Muscle of back (tissue), 11 donors: ENCODE results near the gene MRAS. TPM values are rescaled to one million over a fixed set of nuclear protein-coding genes. Genes with fewer than 3 reads are reported as not detected.
A peak's percentile ranks its signal among the peaks of the same experiment; 100 is the strongest.
"Not testable (repeated sequence)": the region's sequence is repeated elsewhere in the genome, so short reads cannot be mapped to it uniquely, and the experiment has no call there.

Source experiments
- DNase-seq, 3 donors: peaks; one replicate each; pipeline versions ENCODE4 v3.0.0 to v3.0.0-alpha.2; 2013
- polyA plus RNA-seq, 10 donors: library from polyadenylated mRNA; unstranded; fragments of 120-200 nt; gene quantifications; one replicate each; pipeline ENCODE4 v1.2.1, GENCODE V29; 2013; ENCODE audit not compliant: insufficient read length in 10 of 10

The MRAS gene
- polyA plus RNA-seq, 10 donors = 39.4 to 84.0 (median 65.2) TPM

DNA sequence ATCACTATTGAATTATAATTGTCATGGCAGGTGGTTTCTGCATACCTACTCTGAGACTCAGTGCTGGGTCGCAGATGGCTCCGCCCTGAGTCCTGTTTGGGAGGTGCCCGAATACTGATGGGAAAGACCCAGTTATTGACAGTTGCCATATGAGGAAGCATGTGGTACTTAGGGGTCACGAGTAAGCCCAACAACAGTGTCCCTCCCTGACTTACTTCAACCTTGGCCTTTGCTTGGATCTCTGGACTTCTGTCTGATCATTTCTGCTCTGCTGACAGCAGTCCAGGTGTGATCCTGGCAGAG is 16.8 kb downstream of the MRAS start:
- DNase-seq = no peak

DNA sequence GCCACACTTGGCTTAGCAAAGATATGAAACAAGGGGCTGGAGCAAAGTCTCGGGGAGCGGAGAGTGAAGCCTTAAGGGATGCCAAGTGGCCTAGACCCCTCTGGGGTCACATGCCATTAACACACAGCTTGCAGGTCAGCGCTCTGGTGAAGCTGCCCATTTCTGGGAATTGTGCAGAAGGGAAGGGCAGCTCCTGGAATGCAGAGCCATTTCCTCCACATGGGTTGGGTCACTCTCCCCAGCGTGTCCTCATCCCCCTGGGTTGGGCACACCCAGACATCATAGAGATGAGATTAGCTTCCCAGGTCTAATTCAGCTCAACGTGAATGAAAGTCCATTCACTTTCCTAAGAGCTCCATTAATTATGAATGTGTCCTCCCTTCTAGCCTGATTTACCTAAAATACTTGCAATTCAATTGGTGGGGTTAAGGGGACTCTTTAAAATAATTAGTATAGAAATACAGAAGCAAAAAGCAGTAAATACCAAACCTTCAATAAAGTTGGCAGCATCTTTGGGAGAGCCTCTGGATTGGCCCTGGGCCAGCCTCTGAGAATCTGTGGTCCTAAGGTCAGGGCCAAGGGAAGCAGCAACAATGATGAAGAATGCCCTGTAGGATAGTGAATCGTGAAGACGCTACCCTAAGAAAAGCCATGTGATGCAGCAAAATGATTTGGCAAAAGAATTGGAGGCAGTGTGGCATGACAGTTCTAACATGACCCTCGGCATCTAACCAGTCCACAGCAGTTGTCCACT is 17.8 kb downstream of the MRAS start:
- no peak for DNase-seq

DNA sequence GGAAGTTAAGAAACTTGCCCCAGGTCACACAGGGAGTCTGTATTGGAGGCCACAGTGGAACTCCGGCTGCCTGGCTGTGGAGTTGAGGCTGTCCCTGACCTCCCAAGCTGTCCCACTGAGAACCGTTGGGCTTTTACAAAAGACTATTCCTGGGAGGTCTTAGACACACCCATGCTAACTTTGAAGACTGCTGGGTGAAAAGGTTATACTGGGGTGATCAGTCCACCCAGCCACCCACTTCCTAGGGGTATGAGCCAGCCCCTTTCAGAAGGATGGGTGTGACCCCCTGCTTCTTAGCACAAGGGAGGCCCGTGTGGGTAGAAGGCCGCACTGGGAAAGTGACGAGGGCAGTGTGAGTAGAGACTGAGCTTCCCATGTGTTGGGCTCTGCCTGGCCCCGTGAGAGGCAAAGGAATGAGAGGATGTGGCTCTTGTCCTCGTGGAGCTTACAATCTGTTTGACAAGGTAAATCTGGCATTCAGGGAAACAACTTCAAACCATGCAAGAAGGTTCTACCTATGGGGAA is 19.0 kb downstream of the MRAS start:
- no peak for DNase-seq

DNA sequence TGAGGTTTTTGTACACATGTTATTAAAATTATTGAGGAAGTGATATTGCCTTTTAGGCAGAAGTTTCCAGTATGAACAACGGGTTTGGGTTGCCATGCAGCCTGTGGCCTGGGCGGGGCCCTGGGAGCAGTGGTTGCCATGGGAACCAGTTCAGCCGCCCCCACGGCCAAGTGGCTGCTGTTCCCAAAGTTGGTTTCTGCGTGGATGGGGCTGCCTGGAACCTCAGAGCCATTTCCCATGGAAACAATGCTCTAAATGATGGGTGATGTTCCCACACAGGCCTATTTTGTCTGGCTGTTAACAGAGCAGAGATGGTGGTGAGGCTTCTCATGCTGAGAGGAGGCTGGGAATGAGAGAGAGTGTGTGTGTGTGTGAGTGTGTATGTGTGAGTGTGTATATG is 19.5 kb downstream of the MRAS start:
- DNase-seq = peak in 1 of 3 donors; percentile 50

DNA sequence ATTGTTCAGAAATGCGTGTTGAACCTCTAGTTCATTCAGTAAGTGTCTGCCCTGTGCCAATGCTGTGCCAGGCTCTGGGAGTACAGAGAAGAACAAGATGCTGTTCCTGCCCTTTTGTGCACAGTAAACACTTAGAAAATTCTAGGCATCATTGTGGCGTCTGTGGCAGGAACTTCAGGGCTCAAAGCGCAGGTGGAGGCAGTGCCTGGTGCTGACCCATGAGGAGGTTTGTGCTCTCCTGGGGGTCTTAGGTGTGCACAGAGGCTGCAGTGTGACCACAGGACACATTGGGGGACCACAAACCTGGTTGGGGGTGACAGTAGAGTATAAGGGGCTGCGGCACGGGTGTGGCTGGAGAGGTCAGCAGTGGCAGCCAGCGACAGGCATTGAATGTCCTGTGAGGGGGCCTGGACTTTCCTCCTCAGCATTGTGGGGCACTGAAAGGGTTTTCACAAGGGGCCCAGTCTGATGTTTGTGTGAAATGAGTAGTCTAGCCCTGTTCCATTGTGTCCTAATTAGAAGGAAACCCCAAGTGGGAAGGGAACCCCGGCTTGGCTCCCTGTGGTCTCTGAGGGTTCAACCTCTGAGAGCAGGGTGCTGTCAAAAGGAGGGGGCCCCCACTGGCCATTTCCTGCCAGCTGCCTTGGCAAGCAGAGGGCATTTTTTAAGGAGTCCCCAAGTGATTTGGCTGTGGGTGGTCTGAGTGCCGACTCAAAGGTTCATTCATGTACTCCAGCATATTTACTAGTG is 20.9 kb downstream of the MRAS start:
- no peak for DNase-seq

DNA sequence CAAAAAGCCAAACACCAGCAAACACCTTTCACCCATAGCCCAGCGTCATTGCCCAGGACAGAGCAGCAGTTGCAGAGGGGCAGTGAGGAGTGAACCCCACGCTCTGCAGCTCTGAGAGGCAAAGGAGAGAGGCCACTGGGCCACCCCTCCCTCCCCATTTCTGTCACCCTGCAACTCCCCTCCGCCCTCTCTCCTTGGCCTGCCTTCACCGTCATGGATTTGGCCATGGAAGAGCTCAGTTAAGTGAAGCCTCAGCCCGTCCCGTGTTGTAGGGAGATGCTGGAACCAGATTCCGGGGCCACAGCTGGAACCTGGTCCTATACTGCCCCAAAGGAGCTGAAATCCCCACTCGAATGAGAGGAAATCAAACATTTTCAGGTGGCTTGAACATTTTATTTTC is 21.9 kb downstream of the MRAS start:
- no peak for DNase-seq

DNA sequence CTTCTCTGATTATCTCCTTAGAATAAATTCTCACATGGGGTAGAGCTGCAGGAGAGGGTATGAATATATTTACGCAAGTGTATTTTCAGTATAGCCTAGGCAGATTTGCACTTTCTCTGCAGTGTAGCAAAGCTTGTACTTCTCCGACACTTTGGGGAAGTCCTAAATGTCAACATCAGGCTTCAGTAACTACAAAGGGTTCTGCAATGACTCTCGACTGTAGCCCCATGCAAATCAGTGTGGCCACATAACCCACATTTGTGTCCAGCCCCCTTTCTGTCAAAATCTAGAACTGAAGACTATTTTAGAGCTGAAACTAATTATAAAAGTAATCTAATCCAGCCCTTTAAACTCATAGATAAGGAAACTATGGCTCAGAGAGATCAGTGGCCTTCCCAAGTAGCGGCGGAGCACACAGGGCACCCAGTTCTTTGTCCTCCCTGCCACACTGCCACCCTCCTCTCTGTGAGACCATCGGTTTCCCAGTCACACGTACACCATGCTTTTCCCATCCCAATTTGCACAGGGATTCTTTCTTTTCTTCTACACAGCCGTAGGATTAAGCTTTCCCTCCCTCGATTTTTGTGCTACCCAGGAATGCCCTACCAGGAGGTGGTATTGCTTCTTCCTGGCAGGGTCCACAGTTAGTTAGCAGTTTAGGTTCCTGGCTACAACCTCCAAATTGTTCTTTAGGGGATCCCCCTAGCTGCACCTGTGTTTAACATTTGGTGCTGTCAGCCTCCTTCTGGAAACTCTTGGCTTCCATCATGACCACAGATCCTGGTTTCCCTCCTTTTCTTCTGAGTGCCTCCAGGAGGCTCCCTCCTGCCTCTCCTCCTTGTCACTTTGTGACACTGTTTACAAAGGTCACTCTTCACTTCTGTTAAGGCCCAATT is 22.9 kb downstream of the MRAS start:
- no peak for DNase-seq

DNA sequence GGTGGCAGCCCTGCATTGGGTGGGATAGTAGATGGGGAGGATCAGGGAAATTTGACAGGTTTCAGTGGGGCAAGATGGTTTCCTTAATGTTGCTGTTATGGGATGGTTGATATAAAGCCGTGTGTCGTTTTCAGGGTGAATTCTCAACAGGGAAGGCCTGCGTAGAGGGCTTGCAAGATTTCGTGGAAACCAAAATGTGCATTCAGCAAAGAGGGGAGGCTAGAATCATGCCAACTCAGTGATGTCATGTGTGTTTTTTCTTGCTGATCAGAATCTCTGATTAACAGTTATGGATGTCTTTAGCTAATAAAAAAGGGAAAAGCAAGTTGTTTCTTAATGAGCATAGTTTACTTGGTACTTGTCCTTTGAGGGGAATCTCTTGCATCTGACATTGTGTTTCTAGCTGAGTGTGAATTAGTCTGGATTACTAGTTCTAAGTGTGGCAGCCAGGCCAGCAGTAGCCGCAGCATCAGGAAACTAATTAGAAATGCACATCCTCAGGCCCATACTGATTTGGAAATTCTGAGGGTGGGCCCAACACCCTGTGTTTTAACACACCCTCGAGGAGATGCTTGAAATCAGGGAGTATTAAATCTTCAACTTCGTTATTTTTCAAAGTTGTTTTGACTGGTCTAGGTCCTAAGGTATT is 24.8 kb downstream of the MRAS start:
- no peak for DNase-seq

DNA sequence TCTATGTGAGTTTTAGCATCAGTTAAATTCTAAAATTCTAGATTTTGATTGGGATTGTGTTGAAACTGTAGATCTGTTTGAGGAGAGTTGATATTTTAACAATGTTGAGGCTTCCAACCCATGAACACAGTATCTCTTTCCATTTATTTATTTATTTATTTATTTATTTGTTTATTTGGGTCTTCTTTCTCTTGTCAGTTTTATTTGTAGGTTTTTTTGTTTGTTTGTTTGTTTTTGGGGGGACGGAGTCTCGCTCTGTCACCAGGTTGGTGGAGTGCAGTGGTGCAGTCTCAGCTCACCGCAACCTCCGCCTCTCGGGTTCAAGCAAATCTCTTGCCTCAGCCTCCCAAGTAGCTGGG is 25.3 kb downstream of the MRAS start:
- DNase-seq = no peak

DNA sequence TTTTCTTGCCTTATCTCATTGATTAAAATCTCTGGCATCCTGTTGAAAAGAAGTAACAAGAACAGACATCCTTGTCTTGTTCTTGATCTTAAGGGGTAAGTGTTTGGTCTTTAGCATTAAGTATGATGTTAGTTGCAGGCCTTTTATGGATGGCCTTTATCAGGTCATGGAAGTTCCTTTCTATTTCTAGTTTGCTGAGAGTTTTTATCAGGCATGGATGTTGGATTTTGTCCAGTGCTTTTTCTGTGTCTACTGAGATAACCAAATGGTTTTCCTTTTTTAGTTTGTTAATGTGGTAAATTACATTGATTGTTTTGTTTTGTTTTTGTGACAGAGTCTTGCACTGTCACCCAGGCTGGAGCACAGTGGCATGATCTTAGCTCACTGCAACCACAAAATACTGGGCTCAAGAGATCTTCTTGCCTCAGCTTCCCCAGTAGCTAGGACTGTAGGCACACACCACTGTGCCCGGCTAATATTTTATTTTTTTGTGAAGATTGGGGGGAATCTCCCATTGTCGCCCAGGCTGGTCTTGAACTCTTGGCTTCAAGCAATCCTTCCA is 26.3 kb downstream of the MRAS start:
- no peak for DNase-seq

DNA sequence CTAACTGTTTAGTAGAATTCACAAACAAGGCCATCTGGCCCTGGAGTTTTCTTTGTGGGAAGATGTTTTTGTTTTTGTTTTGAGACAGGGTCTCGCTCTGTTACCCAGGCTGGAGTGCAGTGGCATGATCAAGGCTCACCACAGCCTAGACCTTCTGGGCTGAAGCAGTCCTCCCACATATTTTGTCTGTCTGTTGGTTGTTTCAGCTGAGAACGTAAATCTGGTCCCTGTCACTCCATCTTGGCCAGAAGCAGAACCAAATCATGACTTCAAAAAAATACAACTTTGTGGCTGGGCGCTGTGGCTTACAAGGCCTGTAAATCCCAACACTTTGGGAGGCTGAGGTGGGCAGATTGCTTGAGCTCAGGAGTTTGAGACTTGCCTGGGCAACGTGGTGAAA is 27.1 kb downstream of the MRAS start:
- no peak for DNase-seq

DNA sequence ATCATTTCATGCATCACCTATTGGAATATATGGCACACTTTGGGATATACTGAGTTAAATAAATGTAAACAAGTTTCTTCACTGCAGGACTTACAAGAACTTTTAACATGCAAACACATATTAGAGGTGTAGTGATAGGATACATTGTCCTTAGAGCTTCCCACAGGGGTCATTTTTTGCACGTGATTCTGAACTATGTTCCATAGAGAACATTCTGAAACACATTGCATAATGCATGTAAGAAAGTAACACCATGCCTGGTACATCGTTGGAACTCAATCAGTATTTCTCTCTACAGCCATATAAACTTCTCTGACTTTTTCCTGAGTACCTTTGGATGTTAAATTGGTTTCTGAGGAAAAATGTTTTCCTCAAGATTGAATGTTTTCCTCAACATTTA is 28.3 kb downstream of the MRAS start:
- DNase-seq = no peak

DNA sequence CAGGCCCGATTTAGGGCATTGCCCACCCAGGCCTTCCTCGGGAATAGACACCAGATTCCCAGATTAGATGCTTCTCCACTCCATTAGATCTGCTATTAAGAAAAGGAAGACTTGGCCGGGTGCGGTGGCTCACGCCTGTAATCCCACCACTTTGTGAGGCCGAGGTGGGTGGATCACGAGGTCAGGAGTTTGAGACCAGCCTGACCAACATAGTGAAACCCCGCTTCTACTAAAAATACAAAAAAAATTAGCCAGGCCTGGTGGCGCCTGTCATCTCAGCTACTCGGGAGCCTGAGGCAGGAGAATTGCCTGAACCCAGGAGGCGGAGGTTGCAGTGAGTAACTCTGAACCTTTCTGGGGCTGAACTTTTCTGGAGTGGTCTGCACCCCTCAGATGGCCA is 28.8 kb downstream of the MRAS start:
- not testable (repeated sequence) for DNase-seq

DNA sequence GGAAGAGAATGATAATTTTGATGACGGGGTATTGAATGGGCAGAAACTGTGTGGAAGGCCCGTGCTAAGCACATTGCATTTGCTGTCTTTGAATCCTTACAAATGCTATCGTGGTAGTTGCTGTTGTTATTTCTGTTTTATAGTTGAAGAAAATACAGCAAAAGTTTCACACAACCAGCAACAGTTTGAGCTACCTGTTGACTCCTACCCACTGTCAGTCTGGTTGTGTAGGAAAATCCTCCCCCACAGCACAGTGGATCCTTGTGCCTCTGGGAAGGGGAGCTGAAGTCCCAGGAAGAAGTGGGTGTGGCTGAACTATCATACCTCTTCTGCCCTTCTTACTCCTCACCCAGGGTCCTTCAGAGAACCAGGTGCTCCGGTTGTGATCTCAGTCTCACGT is 29.4 kb downstream of the MRAS start:
- DNase-seq = no peak

DNA sequence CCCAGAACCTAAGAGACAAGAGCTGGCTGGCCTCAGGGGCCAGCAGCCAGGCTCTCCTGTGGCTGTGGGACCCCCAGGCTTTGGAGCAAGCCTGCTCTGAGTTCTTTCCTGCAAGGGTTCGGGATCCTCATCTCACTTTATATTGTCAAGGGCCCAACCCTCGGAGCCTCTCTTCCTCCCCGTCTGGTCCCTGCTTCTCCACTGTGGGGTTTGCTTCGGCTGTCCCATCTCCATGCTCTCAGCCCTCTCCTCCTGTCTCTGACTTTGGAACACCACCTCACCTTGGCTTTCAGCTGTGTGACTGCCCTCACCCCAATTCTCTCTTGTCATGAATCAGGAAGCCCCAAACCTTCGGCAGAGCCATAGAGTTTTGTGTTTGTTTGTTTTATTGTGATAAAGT is 30.0 kb downstream of the MRAS start:
- no peak for DNase-seq

DNA sequence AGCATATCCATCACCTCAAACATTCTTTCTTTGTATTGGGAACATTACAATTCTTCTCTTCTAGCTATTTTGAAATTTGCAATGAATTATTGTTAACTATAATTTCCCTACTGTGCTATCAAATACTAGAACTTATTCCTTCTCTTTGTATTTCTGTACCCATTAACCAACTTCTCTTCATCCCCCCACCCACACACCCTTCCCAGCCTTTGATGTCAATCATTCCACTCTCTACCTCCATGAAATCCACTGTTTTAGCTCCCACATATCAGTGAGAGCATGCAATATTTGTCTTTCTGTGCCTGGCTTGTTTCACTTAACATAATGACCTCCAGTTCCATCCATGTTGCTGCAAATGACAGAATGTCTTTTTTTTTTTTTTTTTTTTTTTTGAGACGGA is 30.6 kb downstream of the MRAS start:
- DNase-seq = no peak

DNA sequence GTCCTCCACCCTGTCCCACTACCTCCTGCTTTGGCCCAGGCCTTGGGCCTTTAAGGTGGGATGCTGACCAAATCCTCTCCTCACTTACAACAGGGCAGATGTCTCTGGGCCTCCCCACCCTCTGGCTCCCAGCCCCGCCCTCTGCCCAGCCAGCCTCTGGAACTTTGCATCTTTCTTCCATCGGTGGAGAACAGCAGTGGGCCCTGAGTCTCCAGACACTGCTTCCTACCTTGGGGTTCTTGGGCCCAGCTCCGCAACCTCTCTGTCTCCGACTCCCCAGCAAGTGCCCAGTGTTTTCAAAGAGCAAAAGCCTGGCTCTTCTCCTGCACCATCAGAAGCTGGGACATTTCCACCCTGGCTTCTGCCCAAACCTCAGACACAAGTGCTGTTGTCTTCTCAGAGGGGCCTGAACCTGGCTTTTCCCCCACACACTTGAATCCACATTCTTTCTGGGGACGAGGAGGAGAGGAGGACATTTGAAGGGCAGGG is 33.1 kb downstream of the MRAS start:
- DNase-seq = no peak

DNA sequence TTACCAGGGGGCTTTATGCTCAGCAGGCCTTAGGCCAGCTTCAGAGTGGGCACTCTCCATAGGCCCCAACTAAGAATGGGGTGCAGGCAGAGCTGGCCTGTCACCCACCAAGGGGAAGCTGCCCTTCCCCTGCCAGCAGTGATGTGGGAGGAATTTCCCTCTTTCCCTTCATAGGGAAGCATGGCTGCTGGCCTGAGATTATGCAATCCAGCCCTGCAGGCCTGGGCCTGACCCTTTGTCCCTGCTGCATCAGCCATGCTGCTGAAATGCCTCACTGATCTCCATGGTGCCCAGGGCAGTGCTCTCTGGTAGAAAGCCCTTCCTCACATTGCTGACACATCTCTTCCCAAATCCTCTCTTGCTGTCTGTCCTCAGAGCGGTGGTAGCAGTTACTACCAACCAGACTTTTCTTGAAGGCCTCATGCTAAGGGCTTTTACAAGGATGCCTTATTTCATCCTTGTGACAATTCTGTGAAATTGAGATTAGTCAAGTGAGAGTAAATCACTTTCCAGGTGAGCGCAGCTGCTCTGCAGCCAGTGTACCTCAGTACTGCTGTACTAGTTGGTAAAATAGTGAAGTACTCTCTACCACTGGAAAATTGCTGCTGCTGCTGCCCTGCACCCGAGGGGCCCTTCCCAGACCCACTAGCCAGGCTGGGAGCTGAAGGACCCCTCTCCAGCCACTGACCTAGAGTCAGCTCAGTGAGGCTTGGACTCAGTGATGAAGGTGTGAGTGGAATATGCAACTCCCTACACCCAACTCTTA is 33.8 kb downstream of the MRAS start:
- no peak for DNase-seq

DNA sequence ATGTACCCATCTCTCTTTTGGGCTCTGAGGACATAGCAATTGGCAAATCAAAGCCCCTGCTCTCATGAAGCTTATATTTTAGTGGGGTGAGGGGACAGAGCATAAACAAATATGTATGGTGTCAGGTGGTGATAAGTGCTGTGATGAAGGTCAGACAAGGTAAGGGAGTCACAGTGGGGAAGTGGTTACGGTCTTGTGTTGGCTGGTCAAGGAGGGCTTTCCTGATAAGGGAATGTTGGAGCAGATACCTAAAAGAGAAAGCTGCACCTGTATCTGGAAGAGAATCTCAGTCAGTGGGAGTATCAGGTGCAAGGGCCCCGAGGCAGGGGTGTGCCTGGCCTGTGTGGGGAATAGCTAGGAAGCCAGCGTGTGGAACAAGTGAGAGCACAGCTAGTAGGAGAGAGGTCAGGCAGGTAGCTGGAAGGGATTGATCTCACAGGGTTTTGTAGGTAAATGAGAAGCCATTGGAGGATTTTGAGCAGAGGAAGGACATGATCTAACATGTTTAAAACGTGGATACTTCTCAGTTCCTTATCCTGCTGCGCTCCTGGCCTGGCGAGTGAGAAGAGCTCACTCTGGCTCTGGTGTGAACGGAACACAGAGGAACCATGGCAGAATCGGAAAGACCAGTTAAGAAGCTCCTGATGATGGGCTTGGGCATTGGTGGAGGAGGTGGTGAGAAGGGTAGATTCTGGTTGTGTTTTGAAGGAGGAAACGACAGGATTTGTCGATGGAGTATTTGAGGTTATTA is 35.5 kb downstream of the MRAS start:
- DNase-seq = no peak

DNA sequence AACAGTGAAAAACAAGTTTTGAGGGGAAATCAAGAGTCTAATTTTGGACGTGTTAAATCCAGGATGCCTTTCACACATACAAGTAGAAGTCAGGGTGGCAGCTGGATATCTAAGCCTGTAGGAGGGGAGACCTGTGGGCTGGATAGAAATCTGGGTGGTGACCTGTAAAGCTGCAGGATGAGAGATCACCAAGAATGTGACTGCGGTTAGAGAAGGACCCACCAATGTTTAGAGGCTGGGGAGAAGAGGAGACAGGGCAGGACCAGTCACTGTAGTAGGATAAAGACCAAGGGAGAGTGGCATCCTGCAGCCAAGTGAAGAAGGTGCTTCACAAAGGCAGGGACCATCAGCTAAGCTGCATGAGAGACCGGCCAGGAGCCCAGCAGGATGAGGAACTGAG is 36.2 kb downstream of the MRAS start:
- no peak for DNase-seq
